ENCODE data around the gene TSR2.

The TSR2 gene

DNA sequence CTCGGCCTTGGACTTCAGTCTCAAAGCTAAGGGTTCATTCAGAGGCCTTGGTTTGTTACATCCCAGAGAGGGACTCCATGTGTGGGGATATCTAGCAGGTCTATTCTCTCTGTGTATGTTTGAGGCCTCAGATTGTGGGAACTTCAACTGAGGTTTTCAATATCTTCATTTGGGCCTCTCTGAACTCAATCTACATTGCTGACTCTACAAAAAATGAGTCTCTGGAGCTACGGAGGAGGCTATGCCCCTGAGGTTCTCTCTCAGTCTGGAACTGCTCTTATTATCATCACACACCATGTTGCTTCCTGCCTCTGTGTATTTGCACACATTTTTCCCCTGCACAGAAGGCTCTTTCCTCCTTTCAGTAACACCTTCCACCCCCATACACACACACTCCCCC, 5.1 kb upstream of the TSR2 start:
- H3K27ac ChIP-seq (ENCODE audit: low read depth, low read length), result no peak overlapping the region
- no peaks in the 10 kb centered on the region for H4K20me1 ChIP-seq (ENCODE audit: control insufficient read depth, insufficient read depth, low read depth, low read length)
- H3K4me1 ChIP-seq (ENCODE audit: control insufficient read depth, low read length), result peaks cover 4% of the 10 kb centered on the region; the same call in 1 of the 2 replicates
- H3K4me3 ChIP-seq (ENCODE audit: low read length), result no peak overlapping the region
- H3K79me2 ChIP-seq (ENCODE audit: control insufficient read depth, low read length), result peaks cover 5% of the 10 kb centered on the region
- no peaks in the 10 kb centered on the region for H3K36me3 ChIP-seq (ENCODE audit: control insufficient read depth, low read length)
- TF ChIP-seq, protein P1, sequence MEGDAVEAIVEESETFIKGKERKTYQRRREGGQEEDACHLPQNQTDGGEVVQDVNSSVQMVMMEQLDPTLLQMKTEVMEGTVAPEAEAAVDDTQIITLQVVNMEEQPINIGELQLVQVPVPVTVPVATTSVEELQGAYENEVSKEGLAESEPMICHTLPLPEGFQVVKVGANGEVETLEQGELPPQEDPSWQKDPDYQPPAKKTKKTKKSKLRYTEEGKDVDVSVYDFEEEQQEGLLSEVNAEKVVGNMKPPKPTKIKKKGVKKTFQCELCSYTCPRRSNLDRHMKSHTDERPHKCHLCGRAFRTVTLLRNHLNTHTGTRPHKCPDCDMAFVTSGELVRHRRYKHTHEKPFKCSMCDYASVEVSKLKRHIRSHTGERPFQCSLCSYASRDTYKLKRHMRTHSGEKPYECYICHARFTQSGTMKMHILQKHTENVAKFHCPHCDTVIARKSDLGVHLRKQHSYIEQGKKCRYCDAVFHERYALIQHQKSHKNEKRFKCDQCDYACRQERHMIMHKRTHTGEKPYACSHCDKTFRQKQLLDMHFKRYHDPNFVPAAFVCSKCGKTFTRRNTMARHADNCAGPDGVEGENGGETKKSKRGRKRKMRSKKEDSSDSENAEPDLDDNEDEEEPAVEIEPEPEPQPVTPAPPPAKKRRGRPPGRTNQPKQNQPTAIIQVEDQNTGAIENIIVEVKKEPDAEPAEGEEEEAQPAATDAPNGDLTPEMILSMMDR (IDR thresholded peaks at IDR 0.05; ENCODE audit: low read depth, low read length, poor library complexity, severe bottlenecking), result no peak
- TF ChIP-seq EZH2phosphoT487 (IDR thresholded peaks at IDR 0.05; ENCODE audit: borderline replicate concordance, low read length), result no peak
- H3F3A ChIP-seq (ENCODE audit: control insufficient read depth, insufficient read depth), result no peaks in the 10 kb centered on the region
- no peak overlapping the region for H3K4me2 ChIP-seq (ENCODE audit: low read length)
- no peaks in the 10 kb centered on the region for H3K9me3 ChIP-seq (ENCODE audit: control insufficient read depth, insufficient read depth, low read length)
- no peaks in the 10 kb centered on the region for H3K9me2 ChIP-seq (replicated peaks; ENCODE audit: control insufficient read depth, low read length)
- H3K27me3 ChIP-seq (ENCODE audit: control insufficient read depth, low read length), result no peaks in the 10 kb centered on the region

DNA sequence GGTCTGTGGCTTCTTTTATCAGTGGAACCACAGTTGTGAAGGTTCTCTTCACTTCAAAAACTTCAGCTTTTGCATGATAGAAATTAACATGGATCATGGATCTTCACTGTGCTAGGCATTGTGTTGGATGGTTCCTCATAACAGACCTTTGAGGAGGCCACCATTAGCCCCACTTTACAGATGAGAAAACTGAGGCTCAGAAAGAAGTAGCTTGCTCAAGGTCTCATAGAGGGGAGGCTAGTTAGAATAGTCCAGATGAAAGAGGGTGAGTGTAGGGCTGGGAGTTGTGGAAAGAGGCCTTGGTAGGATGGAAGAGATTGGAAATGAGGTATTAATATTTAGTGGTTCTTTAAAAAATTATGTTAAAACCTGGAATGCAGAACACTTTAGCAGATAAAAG, 2.6 kb downstream of the TSR2 start:
- Histone ChIP-seq H3K79me2 (ENCODE audit: control insufficient read depth, low read length) (peaks cover 43% of the 10 kb centered on the region), H3K4me2 (ENCODE audit: low read length) (no peak overlapping the region), H3K9me3 (ENCODE audit: control insufficient read depth, insufficient read depth, low read length) (no peaks in the 10 kb centered on the region), H3K27ac (ENCODE audit: low read depth, low read length) (no peak overlapping the region), H3K36me3 (ENCODE audit: control insufficient read depth, low read length) (peaks cover 3% of the 10 kb centered on the region), H4K20me1 (ENCODE audit: control insufficient read depth, insufficient read depth, low read depth, low read length) (no peaks in the 10 kb centered on the region), H3K9me2 (replicated peaks; ENCODE audit: control insufficient read depth, low read length) (no peaks in the 10 kb centered on the region), H3F3A (ENCODE audit: control insufficient read depth, insufficient read depth) (no peaks in the 10 kb centered on the region), H3K4me3 (ENCODE audit: low read length) (no peak overlapping the region), H3K27me3 (ENCODE audit: control insufficient read depth, low read length) (no peaks in the 10 kb centered on the region), H3K4me1 (ENCODE audit: control insufficient read depth, low read length) (peaks cover 13% of the 10 kb centered on the region)
- TF ChIP-seq, protein P1 (IDR thresholded peaks at IDR 0.05; ENCODE audit: low read depth, low read length, poor library complexity, severe bottlenecking), result no peak
- TF ChIP-seq EZH2phosphoT487 (IDR thresholded peaks at IDR 0.05; ENCODE audit: borderline replicate concordance, low read length), result no peak

DNA sequence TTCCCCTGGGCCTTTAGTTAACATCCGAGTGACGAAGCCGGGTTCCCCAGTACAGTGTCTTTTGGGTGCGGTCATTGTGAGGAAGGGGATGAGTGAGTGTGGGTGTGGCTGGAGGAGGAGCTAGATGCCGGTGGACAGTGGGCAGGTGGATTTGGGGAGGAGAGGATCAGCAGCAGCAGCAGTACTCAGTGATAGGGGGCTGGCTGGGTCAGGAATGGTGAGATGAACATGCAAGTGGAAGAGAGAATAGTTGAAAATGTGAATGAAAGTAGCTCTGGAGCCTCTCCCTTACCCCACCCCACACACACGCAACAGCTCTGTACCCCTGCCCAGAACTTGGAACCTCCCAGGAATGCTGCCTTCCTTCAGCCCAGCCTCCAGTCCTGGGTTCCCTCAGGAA, 4.5 kb downstream of the TSR2 start:
- no peak overlapping the region for H3K4me2 ChIP-seq (ENCODE audit: low read length)
- H3K27ac ChIP-seq (ENCODE audit: low read depth, low read length), result no peak overlapping the region
- no peaks in the 10 kb centered on the region for H3F3A ChIP-seq (ENCODE audit: control insufficient read depth, insufficient read depth)
- H3K9me3 ChIP-seq (ENCODE audit: control insufficient read depth, insufficient read depth, low read length), result no peaks in the 10 kb centered on the region
- no peaks in the 10 kb centered on the region for H4K20me1 ChIP-seq (ENCODE audit: control insufficient read depth, insufficient read depth, low read depth, low read length)
- H3K27me3 ChIP-seq (ENCODE audit: control insufficient read depth, low read length), result no peaks in the 10 kb centered on the region
- no peak overlapping the region for H3K4me3 ChIP-seq (ENCODE audit: low read length)
- H3K4me1 ChIP-seq (ENCODE audit: control insufficient read depth, low read length), result peaks cover 10% of the 10 kb centered on the region
- H3K9me2 ChIP-seq (replicated peaks; ENCODE audit: control insufficient read depth, low read length), result no peaks in the 10 kb centered on the region
- peaks cover 42% of the 10 kb centered on the region for H3K79me2 ChIP-seq (ENCODE audit: control insufficient read depth, low read length)
- peaks cover 3% of the 10 kb centered on the region for H3K36me3 ChIP-seq (ENCODE audit: control insufficient read depth, low read length)
- TF ChIP-seq, protein P1 (IDR thresholded peaks at IDR 0.05; ENCODE audit: low read depth, low read length, poor library complexity, severe bottlenecking), result no peak
- TF ChIP-seq EZH2phosphoT487 (IDR thresholded peaks at IDR 0.05; ENCODE audit: borderline replicate concordance, low read length), result no peak

DNA sequence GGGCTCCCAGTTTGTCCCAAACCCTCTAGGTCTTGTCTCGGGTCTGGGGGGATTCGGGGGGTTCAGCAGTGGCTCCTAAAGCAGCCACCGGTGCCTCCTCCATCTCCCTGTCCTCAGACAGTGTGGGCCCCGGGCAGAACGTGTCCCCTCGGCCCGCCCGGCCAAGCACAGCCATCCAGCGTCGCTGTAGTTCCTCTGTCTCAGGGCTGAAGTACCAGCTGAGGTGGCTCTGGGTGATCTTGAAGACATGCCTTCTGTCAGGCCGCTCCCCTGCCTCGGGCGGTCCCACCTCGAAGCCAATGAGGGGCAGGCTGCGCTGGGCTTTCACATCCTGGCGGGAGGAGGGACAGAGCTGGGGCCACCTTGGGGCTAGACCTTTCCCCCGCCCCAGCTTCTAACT, 5.9 kb downstream of the TSR2 start:
- no peak overlapping the region for H3K27ac ChIP-seq (ENCODE audit: low read depth, low read length)
- no peaks in the 10 kb centered on the region for H4K20me1 ChIP-seq (ENCODE audit: control insufficient read depth, insufficient read depth, low read depth, low read length)
- H3K4me2 ChIP-seq (ENCODE audit: low read length), result no peak overlapping the region
- no peaks in the 10 kb centered on the region for H3K27me3 ChIP-seq (ENCODE audit: control insufficient read depth, low read length)
- no peak overlapping the region for H3K4me3 ChIP-seq (ENCODE audit: low read length)
- H3F3A ChIP-seq (ENCODE audit: control insufficient read depth, insufficient read depth), result no peaks in the 10 kb centered on the region
- H3K79me2 ChIP-seq (ENCODE audit: control insufficient read depth, low read length), result peaks cover 29% of the 10 kb centered on the region
- no peaks in the 10 kb centered on the region for H3K9me2 ChIP-seq (replicated peaks; ENCODE audit: control insufficient read depth, low read length)
- TF ChIP-seq, protein P1 (IDR thresholded peaks at IDR 0.05; ENCODE audit: low read depth, low read length, poor library complexity, severe bottlenecking), result no peak
- TF ChIP-seq EZH2phosphoT487 (IDR thresholded peaks at IDR 0.05; ENCODE audit: borderline replicate concordance, low read length), result no peak
- peaks cover 9% of the 10 kb centered on the region for H3K4me1 ChIP-seq (ENCODE audit: control insufficient read depth, low read length)
- peaks cover 3% of the 10 kb centered on the region for H3K36me3 ChIP-seq (ENCODE audit: control insufficient read depth, low read length)
- H3K9me3 ChIP-seq (ENCODE audit: control insufficient read depth, insufficient read depth, low read length), result no peaks in the 10 kb centered on the region
